Measurements from ENCODE around the gene DPYSL4.
"Not testable (repeated sequence)": the region's sequence is repeated elsewhere in the genome, so short reads cannot be mapped to it uniquely, and the experiment has no call there.

DPYSL4 gene

DNA sequence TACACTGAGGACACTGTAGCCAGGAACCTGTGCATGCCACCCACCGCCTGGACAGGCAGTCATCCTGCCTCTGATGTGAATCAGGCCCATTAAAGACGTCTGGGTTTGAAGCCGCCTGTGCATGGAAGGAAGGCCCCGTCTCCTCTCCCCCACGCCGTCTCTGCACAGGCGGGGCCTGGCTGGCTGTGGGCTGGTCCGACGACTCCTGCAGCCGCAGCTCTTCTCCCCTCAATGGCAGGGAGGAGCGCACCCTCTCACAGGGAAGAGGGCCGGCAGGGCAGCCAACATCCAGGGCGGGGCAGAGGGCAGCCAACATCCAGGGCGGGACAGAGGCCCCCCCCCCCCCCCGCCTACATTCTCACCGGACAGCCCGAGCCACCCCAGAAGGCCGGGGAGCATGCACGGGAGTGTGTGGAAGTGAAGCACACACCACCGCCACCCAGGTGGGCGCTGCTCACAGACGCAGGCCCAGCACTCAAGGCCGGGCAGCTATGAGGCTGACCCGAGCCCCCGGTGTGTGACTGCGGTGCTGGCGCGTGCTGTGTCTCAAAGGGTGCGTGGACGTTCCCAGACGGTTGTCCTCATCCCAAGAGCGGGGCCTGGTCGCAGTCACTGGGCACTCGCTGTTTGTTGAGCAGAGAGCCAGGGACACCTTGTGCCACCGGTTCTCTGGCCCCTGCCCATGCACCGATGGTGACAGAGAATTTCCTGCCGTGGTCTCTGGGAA, 19.1 kb downstream of the DPYSL4 start:
- DNase-seq (ENCODE audit: extremely low read depth in 1 of 2, low read depth in 1 of 2): no peak

DNA sequence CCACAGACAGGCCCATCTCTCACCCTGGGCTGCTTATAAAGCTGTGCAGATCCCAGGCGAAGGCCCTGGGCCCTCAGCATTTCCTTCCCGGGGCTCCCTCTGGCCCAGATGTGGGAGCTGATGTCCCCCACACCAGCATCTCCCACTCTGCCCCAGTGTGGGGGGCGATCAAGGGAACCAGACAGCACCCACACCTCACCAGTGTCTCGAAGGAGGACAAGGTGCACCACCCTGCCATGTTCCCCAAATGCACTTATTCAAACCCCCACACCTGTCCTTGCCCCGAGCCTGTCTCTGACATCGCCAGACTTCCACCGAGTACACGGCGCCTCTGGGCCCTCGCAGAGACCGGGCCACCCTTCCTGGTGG, 19.6 kb downstream of the DPYSL4 start:
- DNase-seq (ENCODE audit: extremely low read depth in 1 of 2, low read depth in 1 of 2): no peak

DNA sequence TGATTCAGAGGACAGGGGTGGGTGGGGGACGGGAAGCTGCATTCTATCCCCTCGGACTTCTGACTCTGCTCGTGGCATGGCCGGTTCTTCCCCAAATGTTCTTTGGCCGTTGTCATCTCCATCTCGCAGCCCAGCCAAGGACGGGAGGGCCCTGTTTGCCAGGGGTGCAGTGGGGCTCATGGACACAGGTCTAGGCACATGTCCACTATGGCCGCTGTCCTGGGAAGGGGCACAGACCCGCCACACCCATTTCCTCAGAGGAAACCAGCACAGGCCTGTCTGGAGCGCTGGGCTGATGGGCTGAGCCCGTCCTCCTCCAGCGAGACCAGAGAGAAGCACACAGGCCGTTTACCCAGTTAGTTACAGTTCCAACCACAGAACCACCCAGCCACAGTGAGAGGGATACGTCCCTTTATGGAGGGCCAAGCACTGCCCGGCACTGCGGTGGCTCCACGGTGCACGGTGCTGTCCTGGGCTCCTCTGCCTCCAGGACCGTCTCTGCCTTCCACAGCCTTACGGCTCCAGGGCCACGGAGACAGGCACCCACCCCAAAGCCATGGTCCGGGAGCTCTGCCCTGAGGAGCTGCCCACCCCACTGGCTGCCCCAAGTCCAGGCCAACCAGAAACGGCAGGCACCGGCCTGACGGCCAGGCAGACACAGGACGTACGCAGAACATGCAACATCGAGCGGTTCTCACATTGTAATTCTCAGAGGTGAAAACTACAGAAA, 20.2 kb downstream of the DPYSL4 start:
- no peak for DNase-seq (ENCODE audit: extremely low read depth in 1 of 2, low read depth in 1 of 2)

DNA sequence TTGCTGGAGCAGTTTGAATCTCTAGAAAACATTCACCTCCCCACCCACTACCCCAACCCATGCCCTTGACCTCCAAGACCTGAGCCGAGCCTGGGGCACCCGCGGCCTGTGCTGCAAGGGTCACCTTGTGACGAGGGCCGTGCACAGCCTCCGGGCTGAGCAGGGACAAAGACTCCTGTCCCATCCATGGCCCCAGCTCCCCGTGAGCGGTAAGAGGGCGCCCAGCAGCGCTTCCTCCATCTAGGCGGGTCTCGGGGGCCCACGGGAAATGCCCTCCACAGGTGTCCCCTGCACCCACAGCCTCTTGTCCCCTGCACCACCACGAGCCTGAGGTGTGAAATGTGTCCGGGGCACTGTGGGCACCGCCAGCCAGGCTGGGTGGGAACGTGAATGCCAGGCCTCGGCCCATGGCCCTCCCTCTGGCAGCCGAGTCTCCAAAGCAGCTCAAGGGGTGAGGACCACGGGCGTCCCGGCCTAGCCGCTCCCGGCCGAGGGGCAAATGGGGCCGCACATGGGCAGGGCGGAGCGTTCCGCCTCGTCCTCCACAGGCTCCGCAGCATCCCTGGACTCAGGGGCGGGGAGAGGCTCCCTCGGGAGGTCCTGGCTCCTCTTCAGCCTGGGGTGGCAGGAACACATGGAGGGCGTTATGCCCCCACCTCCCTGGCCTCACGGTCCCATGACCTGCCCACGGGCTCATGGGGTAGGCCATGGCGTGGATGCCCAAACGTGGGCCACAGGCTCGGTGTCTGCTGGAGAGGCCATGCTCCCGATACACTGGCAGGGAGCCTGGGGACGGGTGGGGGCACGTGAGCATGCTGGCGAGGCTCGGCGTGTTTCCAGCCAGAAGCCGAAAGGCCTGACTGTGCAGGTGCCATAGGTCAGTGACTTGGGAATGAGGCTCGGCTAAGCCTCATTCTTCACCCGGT, 21.1 kb downstream of the DPYSL4 start:
- DNase-seq (ENCODE audit: extremely low read depth in 1 of 2, low read depth in 1 of 2): no peak

DNA sequence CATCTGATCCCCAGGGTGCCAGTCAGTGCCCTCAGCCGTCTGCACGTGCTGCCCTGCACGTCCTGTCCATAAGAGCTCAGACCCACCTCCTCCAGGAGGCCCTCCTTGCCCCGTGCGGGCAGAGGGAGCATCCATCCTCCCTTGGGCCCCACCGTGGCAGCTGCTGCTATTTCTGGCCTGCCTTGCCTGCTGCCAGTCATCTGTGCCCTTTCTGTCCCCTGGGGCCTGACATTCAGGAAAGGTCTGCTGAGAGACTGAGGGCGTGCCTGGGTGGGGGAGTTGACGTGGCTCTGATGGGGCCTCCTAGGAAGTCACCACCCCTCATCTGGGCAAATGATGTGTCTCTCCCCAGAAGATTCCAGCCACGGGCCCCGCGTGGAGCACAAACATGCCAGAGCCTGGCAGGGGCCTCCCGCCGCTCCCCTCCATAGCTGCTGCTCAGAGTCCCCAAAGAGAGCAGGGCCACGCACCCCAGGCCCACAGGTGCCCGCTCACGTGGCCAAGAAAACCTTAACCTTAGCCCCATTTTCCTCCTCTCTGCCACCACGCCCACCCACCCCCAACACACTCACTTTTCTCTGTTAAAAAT, 21.8 kb downstream of the DPYSL4 start:
- DNase-seq (ENCODE audit: extremely low read depth in 1 of 2, low read depth in 1 of 2): no peak

DNA sequence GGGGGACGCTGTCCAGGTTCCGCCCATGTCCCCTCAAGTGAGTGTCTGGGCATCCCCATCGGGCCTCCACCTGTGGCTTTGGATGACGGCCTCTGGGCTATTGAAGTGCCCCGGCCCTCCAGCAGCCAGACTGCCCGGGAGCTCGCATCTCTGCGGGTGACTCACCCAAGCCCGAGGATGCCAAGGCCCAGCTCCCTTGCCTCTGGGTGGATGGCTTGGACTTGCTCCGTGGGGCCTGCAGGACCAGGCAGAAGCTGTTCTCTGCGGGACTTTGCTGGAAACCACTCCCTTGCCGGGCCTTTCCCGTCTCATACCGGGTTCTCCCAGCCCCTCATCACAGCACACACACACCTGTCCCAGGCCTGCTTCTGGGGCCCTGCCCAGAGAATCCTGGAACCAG, 22.4 kb downstream of the DPYSL4 start:
- no peak for DNase-seq (ENCODE audit: extremely low read depth in 1 of 2, low read depth in 1 of 2)

DNA sequence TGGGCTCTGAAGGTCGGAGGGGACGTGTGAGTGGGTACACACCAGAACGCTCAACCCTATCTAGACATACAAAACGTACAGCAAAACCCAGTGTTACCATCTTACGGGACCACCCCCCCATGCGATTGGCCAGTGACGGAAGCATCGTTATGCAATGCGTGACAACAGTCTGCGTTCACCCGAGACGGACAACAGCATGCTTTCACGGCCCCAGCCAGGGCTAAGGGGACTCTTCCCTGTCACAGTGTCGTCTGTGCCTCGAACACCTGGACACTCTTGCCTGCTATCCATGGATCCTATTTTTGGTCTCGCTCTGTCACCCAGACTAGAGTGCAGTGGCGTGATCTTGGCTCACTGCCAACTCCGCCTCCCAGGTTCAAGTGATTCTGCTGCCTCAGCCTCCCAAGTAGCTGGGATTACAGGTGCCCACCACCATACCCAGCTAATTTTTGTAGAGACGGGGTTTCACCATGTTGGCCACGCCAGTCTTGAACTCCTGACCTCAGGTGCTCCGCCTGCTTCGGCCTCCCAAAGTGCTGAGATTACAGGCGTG, 23.3 kb downstream of the DPYSL4 start:
- DNase-seq (ENCODE audit: extremely low read depth in 1 of 2, low read depth in 1 of 2): no peak

DNA sequence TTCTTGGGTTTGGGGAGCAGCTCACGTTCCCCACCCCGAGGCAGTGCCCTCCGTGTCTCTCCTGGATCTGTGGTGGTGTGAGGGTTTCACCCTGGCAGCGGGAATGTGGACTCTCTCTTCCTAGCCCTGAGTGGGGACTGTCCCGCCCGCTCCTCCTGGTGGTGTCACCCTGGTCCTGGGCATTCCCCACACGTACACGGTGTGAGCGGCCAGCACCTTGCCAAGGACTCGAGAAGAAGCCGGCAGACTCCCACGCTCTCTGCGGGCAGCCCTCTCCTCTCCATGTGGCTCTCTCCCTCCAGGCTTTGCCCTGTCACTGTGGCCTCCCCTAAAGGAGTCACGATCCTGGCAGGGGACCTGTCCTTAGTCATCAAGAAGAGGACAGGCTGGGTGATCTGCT, 24.0 kb downstream of the DPYSL4 start:
- no peak for DNase-seq (ENCODE audit: extremely low read depth in 1 of 2, low read depth in 1 of 2)

DNA sequence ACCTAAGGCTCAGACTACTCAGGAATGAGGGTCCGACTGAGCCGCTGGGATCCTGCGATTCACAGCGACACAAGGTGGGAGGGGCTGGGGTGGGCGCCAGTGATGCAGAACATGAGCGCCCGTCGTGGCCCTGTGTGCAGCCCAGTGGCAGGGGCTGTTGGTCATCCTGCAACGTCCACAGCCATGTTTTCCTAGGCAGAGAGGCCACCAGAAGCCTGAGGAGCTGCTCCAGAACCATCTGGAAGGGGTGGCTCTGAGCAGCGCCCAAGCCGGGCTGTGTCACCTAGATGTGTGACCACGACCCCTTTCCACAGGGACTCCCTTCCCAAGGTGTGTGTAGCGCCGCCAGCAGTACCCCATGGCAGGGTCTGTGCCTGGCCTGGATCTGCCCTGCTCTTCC, 24.5 kb downstream of the DPYSL4 start:
- no peak for DNase-seq (ENCODE audit: extremely low read depth in 1 of 2, low read depth in 1 of 2)

DNA sequence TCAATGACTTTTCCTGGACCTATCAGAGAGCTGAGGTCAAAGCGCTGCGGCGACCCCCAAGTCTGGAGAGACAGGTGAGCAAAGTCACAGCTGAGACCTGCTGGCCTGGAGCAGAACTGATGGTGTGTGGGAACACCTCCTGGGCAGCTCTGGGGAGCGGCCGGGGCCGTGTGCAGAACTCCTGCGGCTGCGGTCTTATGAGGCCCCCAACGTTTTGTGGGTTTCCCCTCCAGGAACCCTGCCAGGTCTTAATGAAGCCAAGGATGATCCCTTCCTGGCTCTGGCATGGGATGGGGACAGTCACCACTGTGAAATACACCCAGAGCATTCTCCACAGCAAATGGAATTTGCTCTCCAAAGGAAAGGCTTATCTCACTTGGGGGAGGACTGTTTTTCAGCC, 26.1 kb downstream of the DPYSL4 start:
- DNase-seq (ENCODE audit: extremely low read depth in 1 of 2, low read depth in 1 of 2): no peak

DNA sequence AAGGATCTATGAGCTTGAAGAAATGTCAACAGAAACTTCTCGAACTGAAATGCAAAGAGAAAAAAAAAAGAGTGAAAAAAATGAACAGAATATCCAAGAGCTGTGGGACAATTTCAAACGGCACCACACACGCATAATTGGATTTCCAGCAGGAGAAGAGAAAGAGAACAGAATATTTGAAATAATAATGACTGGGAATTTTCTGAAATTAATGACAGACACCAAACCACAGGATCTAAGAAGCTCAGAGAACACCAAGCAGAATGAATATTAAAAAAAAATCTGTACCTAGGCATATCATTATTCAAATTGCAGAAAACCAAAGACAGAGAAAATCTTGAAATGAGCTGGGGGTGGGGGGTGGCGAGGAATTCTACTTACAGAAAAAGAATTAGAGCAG, 27.2 kb downstream of the DPYSL4 start:
- DNase-seq (ENCODE audit: extremely low read depth in 1 of 2, low read depth in 1 of 2): no peak

DNA sequence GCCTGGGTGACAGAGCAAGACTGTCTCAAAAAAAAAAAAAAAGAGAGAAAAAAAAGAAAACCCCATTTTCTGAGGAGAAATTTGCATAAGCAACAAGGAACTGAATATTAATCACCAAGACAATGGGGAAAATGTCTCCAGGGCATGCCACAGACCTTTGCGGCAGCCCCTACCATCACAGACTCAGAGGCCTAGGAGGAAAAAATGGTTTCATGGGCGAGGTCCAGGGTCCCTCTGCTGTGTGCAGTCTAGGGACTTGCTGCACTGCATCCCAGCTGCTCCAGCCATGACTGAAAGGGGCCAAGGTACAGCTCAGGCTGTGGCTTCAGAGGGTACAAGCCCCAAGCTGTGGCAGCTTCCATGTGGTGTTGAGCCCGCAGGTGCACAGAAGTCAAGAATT, 29.7 kb downstream of the DPYSL4 start:
- DNase-seq (ENCODE audit: extremely low read depth in 1 of 2, low read depth in 1 of 2): not testable (repeated sequence)

DNA sequence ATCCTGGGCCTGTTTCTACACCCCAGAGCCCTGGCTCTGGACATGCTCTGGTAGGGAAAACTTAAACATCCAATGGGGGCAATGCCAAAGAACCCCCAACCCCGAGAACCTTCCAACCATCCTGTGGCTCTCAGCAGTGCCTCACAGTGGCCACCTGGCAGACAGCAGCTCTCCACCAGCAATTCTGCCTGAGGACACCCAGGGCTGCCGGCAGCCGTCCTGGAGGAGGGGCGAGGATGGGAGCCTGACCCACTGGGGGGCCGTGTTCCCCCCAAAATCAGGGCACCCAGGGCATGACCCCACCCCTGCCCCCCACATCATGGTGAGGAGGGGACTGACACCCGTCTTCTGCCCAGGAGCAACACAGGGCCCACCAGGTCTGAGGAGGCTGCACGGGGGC, 32.7 kb downstream of the DPYSL4 start:
- no peak for DNase-seq (ENCODE audit: extremely low read depth in 1 of 2, low read depth in 1 of 2)

DNA sequence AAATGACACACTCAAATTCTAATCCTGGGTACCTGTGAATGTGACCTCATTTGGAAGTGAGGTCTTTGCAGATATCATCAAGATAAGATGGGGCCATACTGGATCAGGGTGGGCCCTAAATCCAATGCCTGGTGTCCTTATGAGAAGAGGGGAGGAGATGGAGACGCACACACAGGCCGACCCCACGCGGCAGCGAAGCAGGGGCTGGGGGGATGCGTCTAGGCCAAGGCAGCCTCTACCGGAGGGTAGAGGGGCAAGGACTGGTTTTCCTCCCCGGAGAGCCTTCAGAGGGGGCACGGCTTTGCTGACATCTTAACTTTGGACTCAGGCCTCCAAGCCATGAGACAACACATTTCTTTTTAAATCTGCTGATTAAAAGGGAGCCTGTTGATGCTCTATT, 33.3 kb downstream of the DPYSL4 start:
- no peak for DNase-seq (ENCODE audit: extremely low read depth in 1 of 2, low read depth in 1 of 2)

DNA sequence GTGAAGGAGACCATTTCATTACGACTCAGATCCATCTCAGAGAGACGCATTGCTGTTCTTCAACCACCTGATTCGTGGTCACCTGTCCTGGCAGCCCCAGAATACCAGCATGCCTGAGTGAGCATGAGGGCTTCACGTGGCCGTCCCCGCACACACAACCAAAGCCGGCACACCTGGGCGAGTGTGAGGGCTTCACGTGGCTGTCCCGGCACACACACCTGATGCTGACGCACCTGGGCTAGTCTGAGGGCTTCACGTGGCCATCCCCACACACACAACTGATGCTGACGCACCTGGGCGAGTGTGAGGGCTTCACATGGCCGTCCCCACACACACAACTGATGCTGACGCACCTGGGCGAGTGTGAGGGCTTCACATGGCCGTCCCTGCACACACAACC, 34.2 kb downstream of the DPYSL4 start:
- not testable (repeated sequence) for DNase-seq (ENCODE audit: extremely low read depth in 1 of 2, low read depth in 1 of 2)

DNA sequence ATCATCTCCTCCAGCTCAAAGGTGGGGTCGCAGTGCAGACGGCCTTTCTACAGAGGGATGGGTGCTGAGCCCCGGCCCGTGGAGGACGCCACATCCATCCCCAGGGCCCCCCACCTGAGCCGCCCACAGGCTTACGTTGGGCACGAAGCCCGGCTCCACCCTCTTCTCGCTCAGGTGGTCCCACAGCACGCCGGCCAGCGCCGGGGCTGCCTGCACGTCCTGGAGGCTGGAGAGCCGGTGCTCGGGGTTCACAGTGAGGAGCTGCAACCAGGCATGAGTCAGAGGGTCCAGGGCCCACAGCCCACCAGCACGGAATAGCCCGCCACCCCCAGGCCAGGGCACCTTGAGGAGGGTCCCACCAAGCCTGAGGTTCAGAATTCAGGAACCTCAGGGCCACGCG, 36.0 kb downstream of the DPYSL4 start:
- no peak for DNase-seq (ENCODE audit: extremely low read depth in 1 of 2, low read depth in 1 of 2)

DNA sequence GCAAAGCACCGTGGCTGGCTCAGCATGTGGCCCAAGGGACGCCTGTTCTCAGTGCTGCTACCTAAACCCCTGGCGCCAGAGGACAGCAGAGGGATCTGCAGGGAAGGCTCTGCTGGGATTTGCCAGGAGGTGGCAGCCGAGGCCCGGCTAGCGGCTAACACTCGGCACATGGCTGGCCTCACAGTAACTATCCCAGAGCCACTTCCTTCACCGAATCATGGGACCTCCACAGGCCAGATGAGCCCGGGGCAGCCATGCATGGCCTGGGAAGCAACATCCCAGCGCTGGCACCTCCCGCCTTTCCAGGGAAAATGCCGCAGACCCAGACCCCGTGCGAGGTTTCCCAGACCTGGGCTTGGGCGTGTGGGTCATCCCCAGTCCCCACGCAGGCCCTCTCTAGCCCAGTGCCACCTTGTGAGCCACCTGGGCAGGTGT, 36.4 kb downstream of the DPYSL4 start:
- peak; percentile 30 to 51 for DNase-seq (ENCODE audit: extremely low read depth in 1 of 2, low read depth in 1 of 2)

DNA sequence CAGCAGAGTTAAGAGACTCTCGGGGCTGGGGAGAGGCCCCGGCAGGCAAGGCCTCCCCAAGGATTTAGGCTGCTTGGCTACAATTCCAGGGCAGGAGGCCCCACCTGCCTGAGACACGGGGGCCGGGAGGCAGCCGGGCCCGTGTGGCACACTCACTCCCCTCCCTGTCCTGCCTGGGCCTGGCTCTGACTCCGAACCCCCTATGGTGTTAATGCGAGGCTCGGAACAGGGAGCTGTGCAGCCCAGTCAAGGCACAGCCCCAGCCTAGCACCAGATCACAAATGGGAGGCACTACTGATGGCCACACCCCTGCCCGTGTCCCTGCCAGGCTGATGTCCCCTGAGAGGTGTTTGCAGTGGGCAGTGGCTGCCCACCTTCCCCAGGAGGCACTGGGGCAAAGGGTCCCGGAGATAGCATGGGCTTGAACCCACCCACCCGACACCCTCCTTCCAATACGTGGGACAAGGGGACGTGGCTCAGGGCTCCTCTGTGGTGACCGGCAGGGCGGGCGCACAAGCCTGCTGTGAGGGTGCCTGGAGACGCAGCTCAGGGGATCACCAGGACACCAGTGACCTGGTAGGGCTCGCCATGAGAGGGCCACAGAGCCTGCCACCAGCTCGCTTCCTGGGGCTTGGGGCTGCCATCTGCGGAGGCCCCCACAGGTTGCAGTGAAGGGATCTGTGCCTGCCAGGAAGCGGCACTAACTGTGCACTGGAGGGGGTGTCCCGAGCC, 37.0 kb downstream of the DPYSL4 start:
- no peak for DNase-seq (ENCODE audit: extremely low read depth in 1 of 2, low read depth in 1 of 2)

DNA sequence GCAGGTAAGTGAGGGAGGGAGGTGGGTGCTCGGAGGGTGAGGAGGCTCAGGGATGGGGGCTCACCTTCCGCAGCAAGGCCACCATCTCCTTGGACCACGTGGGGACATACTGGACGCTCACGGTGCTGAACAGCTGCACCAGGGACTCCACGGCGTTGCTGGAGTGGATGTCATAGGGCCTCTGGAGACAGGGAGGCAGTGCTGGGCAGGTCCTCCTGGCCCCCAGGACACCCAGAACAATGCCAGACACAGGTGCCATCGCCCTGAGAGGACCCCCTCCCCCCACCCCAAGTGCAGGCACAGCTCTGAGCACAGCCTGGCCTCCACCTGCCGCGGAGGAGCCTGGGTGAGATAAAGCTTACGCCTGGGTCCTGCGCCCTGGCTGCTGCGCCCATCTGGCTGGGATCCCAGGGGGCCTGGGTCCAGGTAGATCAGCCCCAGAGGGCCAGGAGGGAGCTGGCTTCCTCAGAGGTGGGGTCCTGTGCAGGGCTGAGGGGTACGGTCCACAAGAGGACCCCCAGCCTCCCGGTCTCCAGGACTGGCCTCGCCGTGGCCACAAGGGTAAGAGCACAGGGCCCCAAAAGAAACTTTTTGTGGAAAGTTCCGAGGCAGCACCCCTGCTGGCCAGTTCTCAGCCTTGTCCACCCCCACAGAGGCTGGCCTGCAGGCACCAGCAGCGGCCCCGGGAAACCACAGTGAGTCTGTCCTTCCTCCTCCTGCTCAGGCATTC, 37.8 kb downstream of the DPYSL4 start:
- no peak for DNase-seq (ENCODE audit: extremely low read depth in 1 of 2, low read depth in 1 of 2)

All from stimulated activated CD8-positive, alpha-beta memory T cell treated with anti-CD3 and anti-CD28 coated beads, Interleukin-7, amount 100 ng/mL, for 48 hours (primary cell).